B cell (primary cell): ENCODE measurements around the gene MOB2. TPM values are rescaled to one million over a fixed set of nuclear protein-coding genes. Genes with fewer than 3 reads are reported as not detected.

Experiments used
- ATAC-seq: fragments of 200-7000 bp; cut with Tn5 transposase; one replicate; pipeline ENCODE4 v1.10.0; 2021; ENCODE audit warnings: low read depth, mild to moderate bottlenecking, moderate number of reproducible peaks, moderate library complexity
- CTCF ChIA-PET: fragments of 350-600 bp; sonication (Branson Sonifier 250); formaldehyde crosslinking; loops from one replicate; lab custom pipeline; 2021; ENCODE audit warnings: antibody characterized with exemption, inconsistent platforms; lab: Charles Lee
- POLR2A ChIA-PET: fragments of 350-600 bp; sonication (Branson Sonifier 250); formaldehyde crosslinking; loops from one replicate; lab custom pipeline; 2021; ENCODE audit warnings: antibody characterized with exemption; lab: Charles Lee
- DNase-seq: peaks from one replicate; pipeline ENCODE4 v3.0.0; 2013
- H2AFZ ChIP-seq: 2 replicates; pipeline ENCODE4 v1.6.1; 2012; ENCODE audit warnings: mild to moderate bottlenecking, low read depth, low read length; ENCODE audit not compliant: insufficient read depth, poor library complexity, severe bottlenecking
- H3K27ac ChIP-seq, 2 donors: 1 replicate in 1 of 2; 2 replicates in 1 of 2; pipeline ENCODE4 v1.5.1; 2012 to 2013; ENCODE audit warnings: low read length in 2 of 2, mild to moderate bottlenecking in 2 of 2, moderate library complexity in 1 of 2
- H3K27me3 ChIP-seq, 4 experiments: fragments of 200-600 bp in 1 of 4; sonication (generic) in 1 of 4; replicated peaks in 1 of 4; 1 replicate in 2 of 4; 2 replicates in 2 of 4; pipeline versions ENCODE4 v1.6.1 to v1.7.0; 2013 to 2016; ENCODE audit warnings: low read length in 3 of 4, mild to moderate bottlenecking in 2 of 4, mixed read lengths in 1 of 4, moderate library complexity in 1 of 4; ENCODE audit not compliant: insufficient read depth in 4 of 4, control insufficient read depth in 3 of 4; ENCODE audit errors: control extremely low read depth in 1 of 4
- H3K36me3 ChIP-seq, 2 experiments: replicated peaks in 1 of 2; 1 replicate in 1 of 2; 2 replicates in 1 of 2; pipeline versions ENCODE4 v1.6.1 to v1.7.1; 2013; ENCODE audit warnings: low read length in 1 of 2; ENCODE audit not compliant: insufficient read depth in 2 of 2, control insufficient read depth in 1 of 2; ENCODE audit errors: control extremely low read depth in 1 of 2, extremely low read depth in 1 of 2
- H3K4me1 ChIP-seq, 2 donors: fragments of 200-600 bp in 1 of 2; sonication (generic) in 1 of 2; 1 replicate in 1 of 2; 2 replicates in 1 of 2; pipeline versions ENCODE4 v1.5.1 to v1.6.1; 2013 to 2017; ENCODE audit warnings: low read length in 2 of 2; ENCODE audit not compliant: control insufficient read depth in 2 of 2, insufficient read depth in 2 of 2
- H3K4me2 ChIP-seq: replicated peaks from 2 replicates; pipeline ENCODE3; 2012; ENCODE audit warnings: mild to moderate bottlenecking, low read depth, low read length; ENCODE audit not compliant: poor library complexity, severe bottlenecking
- H3K4me3 ChIP-seq, 5 experiments: fragments of 200-600 bp in 1 of 5; sonication (generic) in 1 of 5; 1 replicate in 3 of 5; 2 replicates in 2 of 5; pipeline versions ENCODE4 v1.5.1 to v1.7.0; 2011 to 2016; ENCODE audit warnings: low read length in 4 of 5, mild to moderate bottlenecking in 4 of 5, low read depth in 2 of 5, control low read depth in 1 of 5, moderate library complexity in 1 of 5; ENCODE audit not compliant: insufficient read depth in 1 of 5; ENCODE audit errors: control extremely low read depth in 1 of 5, extremely low read depth in 1 of 5
- H3K79me2 ChIP-seq: fragments of 200-600 bp; sonication (generic); one replicate; pipeline ENCODE4 v1.6.0; 2016; ENCODE audit warnings: low read length; ENCODE audit not compliant: control insufficient read depth, insufficient read depth
- H3K9ac ChIP-seq: fragments of 200-600 bp; sonication (generic); 2 replicates; pipeline ENCODE4 v1.6.1; 2017; ENCODE audit warnings: mild to moderate bottlenecking, low read length, moderate library complexity
- H3K9me3 ChIP-seq, 3 donors: one replicate each; pipeline versions ENCODE4 v1.6.1 to v1.7.1; 2013; ENCODE audit warnings: low read length in 2 of 3; ENCODE audit not compliant: control insufficient read depth in 2 of 3, insufficient read depth in 1 of 3; ENCODE audit errors: control extremely low read depth in 1 of 3
- H4K20me1 ChIP-seq: 2 replicates; pipeline ENCODE4 v1.6.0; 2012; ENCODE audit warnings: mild to moderate bottlenecking, low read length; ENCODE audit not compliant: insufficient read depth, control insufficient read depth, poor library complexity, severe bottlenecking
- H3K27ac Mint-ChIP-seq: one replicate; pipeline ENCODE4 v1.8.0; 2021; ENCODE audit warnings: mixed read lengths
- H3K27me3 Mint-ChIP-seq: one replicate; pipeline ENCODE4 v1.8.0; 2021; ENCODE audit warnings: mixed read lengths
- H3K4me1 Mint-ChIP-seq: one replicate; pipeline ENCODE4 v1.8.0; 2021; ENCODE audit warnings: mixed read lengths
- H3K4me3 Mint-ChIP-seq: one replicate; pipeline ENCODE4 v1.8.0; 2021; ENCODE audit warnings: mixed read lengths
- H3K9me3 Mint-ChIP-seq: one replicate; pipeline ENCODE4 v1.8.0; 2022; ENCODE audit warnings: mixed read lengths; ENCODE audit not compliant: insufficient read depth
- CTCF ChIP-seq: fragments of 200-600 bp; IDR thresholded peaks from one replicate; pipeline ENCODE4 v1.8.0; 2022; ENCODE audit warnings: antibody characterized with exemption, mild to moderate bottlenecking
- EZH2 ChIP-seq: IDR thresholded peaks from 2 replicates; pipeline ENCODE4 v1.6.1; 2012; ENCODE audit warnings: borderline replicate concordance, low read depth, mild to moderate bottlenecking, moderate library complexity, low read length; ENCODE audit not compliant: insufficient read depth, poor library complexity, severe bottlenecking
- WGBS: methylation state at CpG from one replicate; pipeline ENCODE4 v1.1.5; 2013; ENCODE audit warnings: missing lambda C conversion rate; ENCODE audit not compliant: insufficient coverage; 5-methylcytosine and 5-hydroxymethylcytosine counted together
- intact Hi-C: fragments of 100-400 bp; cut with micrococcal nuclease; formaldehyde crosslinking; loops from one replicate; pipeline ENCODE4 v1.10.0; 2022
- polyA plus RNA-seq: library from polyadenylated mRNA; depleted of rRNA; stranded (reverse); fragments of >200 nt; gene quantifications from 2 replicates; pipeline ENCODE4 v1.2.3, GENCODE V29; 2012
- total RNA-seq, 2 donors: library from RNA; stranded (reverse); fragments of 120-200 nt in 1 of 2; gene quantifications; 1 replicate in 1 of 2; 2 replicates in 1 of 2; pipeline versions ENCODE4 v1.2.3 to v1.2.4, GENCODE V29; 2013 to 2022

MOB2 gene
- total and polyA plus RNA-seq, 2 donors (not counting 1 experiment from before 2014, with no cell fraction given), result 55.7 to 57.6 TPM

- no CpG with 5 or more reads among the region's 3 CpGs for WGBS
- Histone ChIP-seq H3K4me3 (no peak overlapping the region), H3K4me2 (no peak overlapping the region), H3K79me2 (peaks cover 99% of the 10 kb centered on the region), H3K27ac (no peak overlapping the region), H3K27me3 (no peaks in the 10 kb centered on the region), H2AFZ (no peak overlapping the region), H3K9me3 (no peaks in the 10 kb centered on the region), H3K36me3 (peaks cover 0 to 4% of the 10 kb centered on the region in 2 experiments), H3K9ac (no peak overlapping the region), H4K20me1 (peaks cover 94% of the 10 kb centered on the region), H3K4me1 (peaks cover 11 to 12% of the 10 kb centered on the region in 2 donors)
- ChIA-PET CTCF (no interaction called here), POLR2A (no interaction called here)
- Mint-ChIP-seq H3K4me1 (peaks cover 59% of the 10 kb centered on the region), H3K9me3 (peaks cover 3% of the 10 kb centered on the region), H3K4me3 (no peak overlapping the region), H3K27me3 (no peaks in the 10 kb centered on the region), H3K27ac (no peak overlapping the region)
- intact Hi-C loops, result no loop called here
- TF ChIP-seq EZH2, result no peak
- TF ChIP-seq CTCF, result no peak
- DNase-seq, result no peak
- ATAC-seq, result no peak
Observed at GRCh38 chr11:1493650-1494244, 7.2 kb upstream of the MOB2 start.

DNA sequence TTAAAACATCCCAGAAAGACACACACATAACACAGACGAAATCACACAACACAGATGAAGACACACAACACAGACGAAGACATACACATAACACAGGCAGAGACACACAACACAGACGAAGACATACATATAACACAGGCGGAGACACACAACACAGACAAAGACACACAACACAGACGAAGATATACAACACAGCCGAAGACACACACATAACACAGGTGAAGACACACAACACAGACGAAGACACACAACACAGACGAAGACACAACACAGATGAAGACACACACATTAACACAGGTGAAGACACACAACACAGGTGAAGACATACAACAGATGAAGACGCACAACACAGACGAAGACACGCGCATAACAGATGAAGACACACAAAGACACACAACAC is 4.8 kb upstream of the MOB2 start:
- Mint-ChIP-seq H3K27me3 (no peaks in the 10 kb centered on the region), H3K4me3 (no peak overlapping the region), H3K27ac (no peak overlapping the region), H3K9me3 (peaks cover 3% of the 10 kb centered on the region), H3K4me1 (peaks cover 55% of the 10 kb centered on the region)
- Histone ChIP-seq H3K4me2 (no peak overlapping the region), H3K4me1 (peaks cover 21 to 34% of the 10 kb centered on the region in 2 donors), H3K27me3 (no peaks in the 10 kb centered on the region), H3K9me3 (peaks cover 0 to 1% (median 0%) of the 10 kb centered on the region in 3 donors), H2AFZ (no peak overlapping the region), H3K79me2 (peaks cover 96% of the 10 kb centered on the region), H3K9ac (no peak overlapping the region), H4K20me1 (peaks cover 94% of the 10 kb centered on the region), H3K36me3 (no peaks in the 10 kb centered on the region), H3K4me3 (no peak overlapping the region), H3K27ac (no peak overlapping the region)
- intact Hi-C loops, result no loop called here
- TF ChIP-seq EZH2 (no peak), CTCF (no peak)
- DNase-seq, result no peak
- ChIA-PET CTCF (no interaction called here), POLR2A (no interaction called here)
- WGBS, result 93% methylated on average over 11 of the region's 12 CpGs
- ATAC-seq, result no peak
